ENCODE results near the gene KAT8. TPM values are rescaled to one million over a fixed set of nuclear protein-coding genes. Genes with fewer than 3 reads are reported as not detected.
"Not testable (repeated sequence)": the region's sequence is repeated elsewhere in the genome, so short reads cannot be mapped to it uniquely, and the experiment has no call there.

Gene KAT8
- total RNA-seq, 1 experiment from 2014 or later = 44.9 TPM

GRCh38 chr16:31141071-31141469, 23.6 kb downstream of the KAT8 start:
- H2AFZ ChIP-seq (ENCODE audit: low read depth, low read length, poor library complexity, severe bottlenecking); H3K9me2 ChIP-seq (ENCODE audit: insufficient read depth); H3K9me3 ChIP-seq (ENCODE audit: control insufficient read depth in 1 of 2, insufficient read depth in 1 of 2, low read depth in 1 of 2, low read length in 2 of 2); H3K36me3 ChIP-seq (ENCODE audit: control insufficient read depth in 1 of 2, insufficient read depth in 2 of 2, low read length in 2 of 2); H4K20me1 ChIP-seq (ENCODE audit: insufficient read depth); CTCF ChIA-PET; H3K27me3 ChIP-seq (ENCODE audit: insufficient read depth, low read length); DNase-seq (ENCODE audit: low read depth, low spot score); H3K79me2 ChIP-seq (ENCODE audit: insufficient read depth, low read length); intact Hi-C loops (cut with micrococcal nuclease); BruUV-seq (replicated peaks); ATAC-seq: not testable (repeated sequence)
- peak overlapping the region; percentile 69 for H3K9ac ChIP-seq (ENCODE audit: low read length)
- H3K4me2 ChIP-seq (ENCODE audit: low read length) = peak overlapping the region; percentile 79
- peak overlapping the region in 1 of 2 experiments; percentile 48; a peak in 1 of 4 replicates for H3K4me3 ChIP-seq (replicated peaks in 1 of 2; ENCODE audit: low read depth in 1 of 2, low read length in 2 of 2)
- peak overlapping the region; percentile 70 for H3K27ac ChIP-seq (ENCODE audit: low read depth, low read length)
- ChIA-PET POLR2A (interaction anchor here (1.5 to 9.9 kb wide), 2 partner anchors 21 to 24 kb away, joined by 4 to 84 read pairs; partner anchors contain the start of gene KAT8), RAD21 (ENCODE audit: low non-redundant PET in 1 of 2, low total read pairs in 2 of 2, uncharacterized antibody in 2 of 2, unreplicated experiment in 2 of 2) (interaction anchor here (1.1 to 1.8 kb wide), 3 partner anchors 23 to 156 kb away, joined by 3 to 5 read pairs (median 5); partner anchors contain the start of genes HSD3B7 (in 1 of the 2) and KAT8 (in 1 of the 2))
- H3K4me1 ChIP-seq (ENCODE audit: control insufficient read depth in 1 of 2, insufficient read depth in 2 of 2, low read length in 2 of 2) = peaks cover 37 to 57% of the 10 kb centered on the region in 2 experiments

GRCh38 chr16:31141489-31142108, 24.1 kb downstream of the KAT8 start:
- Histone ChIP-seq H3K4me2 (ENCODE audit: low read length) (peak overlapping the region; percentile 79), H3K4me3 (replicated peaks in 1 of 2; ENCODE audit: low read depth in 1 of 2, low read length in 2 of 2) (peak overlapping the region; percentile 30 to 48), H3K9me2 (ENCODE audit: insufficient read depth) (no peaks in the 10 kb centered on the region), H3K9ac (ENCODE audit: low read length) (peak overlapping the region; percentile 69), H3K27ac (ENCODE audit: low read depth, low read length) (peak overlapping the region; percentile 70), H3K36me3 (ENCODE audit: control insufficient read depth in 1 of 2, insufficient read depth in 2 of 2, low read length in 2 of 2) (no peaks in the 10 kb centered on the region), H3K9me3 (ENCODE audit: control insufficient read depth in 1 of 2, insufficient read depth in 1 of 2, low read depth in 1 of 2, low read length in 2 of 2) (no peaks in the 10 kb centered on the region), H4K20me1 (ENCODE audit: insufficient read depth) (no peaks in the 10 kb centered on the region), H3K79me2 (ENCODE audit: insufficient read depth, low read length) (no peaks in the 10 kb centered on the region), H3K27me3 (ENCODE audit: insufficient read depth, low read length) (no peaks in the 10 kb centered on the region), H3K4me1 (ENCODE audit: control insufficient read depth in 1 of 2, insufficient read depth in 2 of 2, low read length in 2 of 2) (peaks cover 36 to 53% of the 10 kb centered on the region in 2 experiments), H2AFZ (ENCODE audit: low read depth, low read length, poor library complexity, severe bottlenecking) (no peak overlapping the region)
- ChIA-PET CTCF (interaction anchor here (0.6 to 2.2 kb wide), 29 partner anchors 10 to 319 kb away, joined by 3 to 30 read pairs (median 5); partner anchors contain the start of genes ARMC5, HSD3B7, KAT8 and ZNF646), RAD21 (ENCODE audit: low non-redundant PET in 1 of 2, low total read pairs in 2 of 2, uncharacterized antibody in 2 of 2, unreplicated experiment in 2 of 2) (interaction anchor here (0.6 to 1.8 kb wide), 10 partner anchors 24 to 241 kb away, joined by 3 to 10 read pairs (median 4); partner anchors contain the start of genes HSD3B7 (in 2 of the 2), KAT8 (in 2 of the 2), ZNF646 (in 1 of the 2) and ZNF668 (in 1 of the 2)), POLR2A (interaction anchor here (0.6 to 9.9 kb wide), 11 partner anchors 11 to 1021 kb away, joined by 3 to 84 read pairs (median 4); partner anchors contain the start of genes FUS, HSD3B7 and KAT8)
- intact Hi-C loops (cut with micrococcal nuclease) = loop anchor here (1.0 kb wide), 2 partner anchors 24 to 47 kb away; partner anchors contain the start of genes KAT8 and VKORC1
- ATAC-seq = no peak
- BruUV-seq (replicated peaks) = no TSS peak
- DNase-seq (ENCODE audit: low read depth, low spot score) = no peak
- TF ChIP-seq POLR2AphosphoS5 (IDR thresholded peaks at IDR 0.05; ENCODE audit: low read depth, low read length) (no peak), EZH2phosphoT487 (IDR thresholded peaks at IDR 0.05; ENCODE audit: borderline replicate concordance) (no peak), ZNF274 (IDR thresholded peaks at IDR 0.05; ENCODE audit: low read depth, low read length) (no peak), EZH2 (IDR thresholded peaks at IDR 0.05) (no peak)
